HEK293 (cell line): ENCODE results near the gene C8A.

Experiments
- CTCF ChIA-PET: fragments of 350-600 bp; formaldehyde crosslinking; extraction: SDS; loops from one replicate; lab custom pipeline; 2021; ENCODE audit warnings: antibody characterized with exemption; lab: Yijun Ruan, JAX
- POLR2A ChIA-PET: fragments of 300-600 bp; formaldehyde crosslinking; extraction: SDS; loops from one replicate; lab custom pipeline; 2020; ENCODE audit warnings: antibody characterized with exemption, inconsistent platforms; lab: Yijun Ruan, JAX
- H3K27ac ChIP-seq: fragments of 200-500 bp; sonication (Bioruptor generic); 2 replicates; pipeline ENCODE4 v1.5.1; 2014; ENCODE audit warnings: low read depth, low read length, control low read depth, inconsistent platforms; ENCODE audit errors: extremely low read depth
- H3K36me3 ChIP-seq, 2 experiments: fragments of 200-500 bp in 1 of 2; sonication (Bioruptor generic) in 1 of 2; 1 replicate in 1 of 2; 2 replicates in 1 of 2; pipeline ENCODE4 v1.5.1; 2014 to 2017; ENCODE audit warnings: inconsistent platforms in 2 of 2, low read length in 2 of 2; ENCODE audit not compliant: control insufficient read depth in 2 of 2, insufficient read depth in 1 of 2
- H3K4me1 ChIP-seq: fragments of 200-500 bp; sonication (Bioruptor generic); 2 replicates; pipeline ENCODE4 v1.5.1; 2014; ENCODE audit warnings: mild to moderate bottlenecking, low read length, inconsistent platforms; ENCODE audit not compliant: control insufficient read depth, insufficient read depth
- H3K4me3 ChIP-seq: 2 replicates; pipeline ENCODE4 v1.5.1; 2011; ENCODE audit warnings: low read depth, mild to moderate bottlenecking, control low read depth, low read length, moderate library complexity
- H3K9me3 ChIP-seq: fragments of 200-500 bp; sonication (Bioruptor generic); 2 replicates; pipeline ENCODE4 v1.5.1; 2014; ENCODE audit warnings: low read depth, low read length, inconsistent platforms; ENCODE audit not compliant: control insufficient read depth, insufficient read depth
- GFI1B ChIP-seq: fragments of 450-650 bp; formaldehyde crosslinking; IDR thresholded peaks from 2 replicates; pipeline ENCODE4 v1.5.1; 2016; ENCODE audit warnings: missing biosample characterization, missing genetic modification characterization
- MYNN ChIP-seq: fragments of 450-650 bp; formaldehyde crosslinking; IDR thresholded peaks from 2 replicates; pipeline ENCODE4 v1.5.1; 2016; ENCODE audit warnings: missing biosample characterization, missing genetic modification characterization, borderline replicate concordance
- PRDM1 ChIP-seq: fragments of 450-650 bp; formaldehyde crosslinking; IDR thresholded peaks from 2 replicates; pipeline ENCODE4; 2016; ENCODE audit warnings: missing biosample characterization, missing genetic modification characterization
- SCRT2 ChIP-seq: fragments of 450-650 bp; formaldehyde crosslinking; IDR thresholded peaks from 2 replicates; pipeline ENCODE4 v1.5.1; 2016; ENCODE audit warnings: missing biosample characterization, missing genetic modification characterization
- ZEB2 ChIP-seq: fragments of 450-650 bp; formaldehyde crosslinking; IDR thresholded peaks from 2 replicates; pipeline ENCODE4 v1.5.1; 2016; ENCODE audit warnings: missing biosample characterization, missing genetic modification characterization
- ZNF114 ChIP-seq: fragments of 450-650 bp; formaldehyde crosslinking; IDR thresholded peaks from 2 replicates; pipeline ENCODE4 v1.5.0; 2017; ENCODE audit warnings: missing biosample characterization, missing genetic modification characterization
- ZNF133 ChIP-seq: fragments of 450-650 bp; formaldehyde crosslinking; IDR thresholded peaks from 2 replicates; pipeline ENCODE4 v1.5.1; 2016; ENCODE audit warnings: missing biosample characterization, missing genetic modification characterization
- ZNF138 ChIP-seq: fragments of 450-650 bp; formaldehyde crosslinking; IDR thresholded peaks from 2 replicates; pipeline ENCODE4 v1.5.1; 2016; ENCODE audit warnings: missing biosample characterization, missing genetic modification characterization, borderline replicate concordance
- ZNF394 ChIP-seq: fragments of 450-650 bp; formaldehyde crosslinking; IDR thresholded peaks from 2 replicates; pipeline ENCODE4 v1.5.1; 2016; ENCODE audit warnings: missing biosample characterization, missing genetic modification characterization, mild to moderate bottlenecking, moderate library complexity, borderline replicate concordance
- ZNF398 ChIP-seq: fragments of 450-650 bp; formaldehyde crosslinking; IDR thresholded peaks from 2 replicates; pipeline ENCODE4 v1.5.1; 2017; ENCODE audit warnings: missing biosample characterization, missing genetic modification characterization
- ZNF596 ChIP-seq: fragments of 450-650 bp; IDR thresholded peaks from 2 replicates; pipeline ENCODE4 v1.5.0; 2018; ENCODE audit warnings: missing biosample characterization, mild to moderate bottlenecking, missing genetic modification characterization, moderate library complexity
- ZNF610 ChIP-seq: fragments of 450-650 bp; formaldehyde crosslinking; IDR thresholded peaks from 2 replicates; pipeline ENCODE4 v1.5.1; 2016; ENCODE audit warnings: missing biosample characterization, missing genetic modification characterization, borderline replicate concordance
- ZNF664 ChIP-seq: fragments of 450-650 bp; formaldehyde crosslinking; IDR thresholded peaks from 2 replicates; pipeline ENCODE4 v1.5.1; 2016; ENCODE audit warnings: missing biosample characterization, missing genetic modification characterization
- ZNF785 ChIP-seq: fragments of 450-650 bp; formaldehyde crosslinking; IDR thresholded peaks from 2 replicates; pipeline ENCODE4 v1.5.1; 2016; ENCODE audit warnings: missing biosample characterization, missing genetic modification characterization
- TF ChIP-seq, protein P1 (sequence below): fragments of 450-650 bp; formaldehyde crosslinking; IDR thresholded peaks from 2 replicates; pipeline ENCODE4 v1.5.0; 2017; ENCODE audit warnings: missing biosample characterization, missing genetic modification characterization, borderline replicate concordance
- TF ChIP-seq, protein P2 (sequence below): fragments of 450-650 bp; formaldehyde crosslinking; IDR thresholded peaks from 2 replicates; pipeline ENCODE4 v1.5.1; 2016; ENCODE audit warnings: missing biosample characterization, missing genetic modification characterization
- TF ChIP-seq, protein P3 (sequence below): fragments of 450-650 bp; formaldehyde crosslinking; IDR thresholded peaks from 2 replicates; pipeline ENCODE4 v1.5.1; 2016; ENCODE audit warnings: missing biosample characterization, missing genetic modification characterization

Gene C8A

GRCh38 chr1:56966698-56966999 is 112.1 kb downstream of the C8A start (continued):
- TF ChIP-seq ZNF398: no peak
- no peak for TF ChIP-seq ZNF394 (tag by site-specific recombination)
- no peak for TF ChIP-seq ZNF114
- TF ChIP-seq ZNF664 (tag by site-specific recombination): no peak
- TF ChIP-seq GFI1B: no peak
- TF ChIP-seq ZNF596 (tag by site-specific recombination): no peak
- no peak for TF ChIP-seq ZNF133 (tag by site-specific recombination)
- TF ChIP-seq ZNF138 (tag by site-specific recombination): no peak

DNA sequence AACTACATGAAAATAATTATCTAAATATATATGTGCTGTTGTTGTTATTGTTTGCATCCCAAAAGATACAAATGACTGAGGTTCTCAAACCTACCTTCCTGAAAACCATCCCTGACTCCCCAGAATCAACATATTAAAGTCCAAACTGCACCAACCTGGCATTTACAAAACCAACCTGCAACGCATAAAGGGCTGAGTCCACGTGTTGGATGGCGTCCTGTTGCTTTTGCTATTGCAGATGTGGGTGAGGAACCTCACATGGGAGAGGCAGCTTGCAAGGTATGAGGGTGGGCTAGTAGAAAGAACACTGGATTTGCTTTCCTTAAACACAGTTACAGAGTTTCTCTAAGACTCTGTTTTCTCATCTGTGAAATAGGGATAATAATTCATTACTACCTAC is 112.8 kb downstream of the C8A start:
- H3K36me3 ChIP-seq: no peaks in the 10 kb centered on the region
- no peak for TF ChIP-seq ZEB2 (tag by site-specific recombination)
- no peak for TF ChIP-seq ZNF785 (tag by site-specific recombination)
- TF ChIP-seq, protein P1, sequence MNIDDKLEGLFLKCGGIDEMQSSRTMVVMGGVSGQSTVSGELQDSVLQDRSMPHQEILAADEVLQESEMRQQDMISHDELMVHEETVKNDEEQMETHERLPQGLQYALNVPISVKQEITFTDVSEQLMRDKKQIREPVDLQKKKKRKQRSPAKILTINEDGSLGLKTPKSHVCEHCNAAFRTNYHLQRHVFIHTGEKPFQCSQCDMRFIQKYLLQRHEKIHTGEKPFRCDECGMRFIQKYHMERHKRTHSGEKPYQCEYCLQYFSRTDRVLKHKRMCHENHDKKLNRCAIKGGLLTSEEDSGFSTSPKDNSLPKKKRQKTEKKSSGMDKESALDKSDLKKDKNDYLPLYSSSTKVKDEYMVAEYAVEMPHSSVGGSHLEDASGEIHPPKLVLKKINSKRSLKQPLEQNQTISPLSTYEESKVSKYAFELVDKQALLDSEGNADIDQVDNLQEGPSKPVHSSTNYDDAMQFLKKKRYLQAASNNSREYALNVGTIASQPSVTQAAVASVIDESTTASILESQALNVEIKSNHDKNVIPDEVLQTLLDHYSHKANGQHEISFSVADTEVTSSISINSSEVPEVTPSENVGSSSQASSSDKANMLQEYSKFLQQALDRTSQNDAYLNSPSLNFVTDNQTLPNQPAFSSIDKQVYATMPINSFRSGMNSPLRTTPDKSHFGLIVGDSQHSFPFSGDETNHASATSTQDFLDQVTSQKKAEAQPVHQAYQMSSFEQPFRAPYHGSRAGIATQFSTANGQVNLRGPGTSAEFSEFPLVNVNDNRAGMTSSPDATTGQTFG (tag by site-specific recombination): no peak
- TF ChIP-seq, protein P2, sequence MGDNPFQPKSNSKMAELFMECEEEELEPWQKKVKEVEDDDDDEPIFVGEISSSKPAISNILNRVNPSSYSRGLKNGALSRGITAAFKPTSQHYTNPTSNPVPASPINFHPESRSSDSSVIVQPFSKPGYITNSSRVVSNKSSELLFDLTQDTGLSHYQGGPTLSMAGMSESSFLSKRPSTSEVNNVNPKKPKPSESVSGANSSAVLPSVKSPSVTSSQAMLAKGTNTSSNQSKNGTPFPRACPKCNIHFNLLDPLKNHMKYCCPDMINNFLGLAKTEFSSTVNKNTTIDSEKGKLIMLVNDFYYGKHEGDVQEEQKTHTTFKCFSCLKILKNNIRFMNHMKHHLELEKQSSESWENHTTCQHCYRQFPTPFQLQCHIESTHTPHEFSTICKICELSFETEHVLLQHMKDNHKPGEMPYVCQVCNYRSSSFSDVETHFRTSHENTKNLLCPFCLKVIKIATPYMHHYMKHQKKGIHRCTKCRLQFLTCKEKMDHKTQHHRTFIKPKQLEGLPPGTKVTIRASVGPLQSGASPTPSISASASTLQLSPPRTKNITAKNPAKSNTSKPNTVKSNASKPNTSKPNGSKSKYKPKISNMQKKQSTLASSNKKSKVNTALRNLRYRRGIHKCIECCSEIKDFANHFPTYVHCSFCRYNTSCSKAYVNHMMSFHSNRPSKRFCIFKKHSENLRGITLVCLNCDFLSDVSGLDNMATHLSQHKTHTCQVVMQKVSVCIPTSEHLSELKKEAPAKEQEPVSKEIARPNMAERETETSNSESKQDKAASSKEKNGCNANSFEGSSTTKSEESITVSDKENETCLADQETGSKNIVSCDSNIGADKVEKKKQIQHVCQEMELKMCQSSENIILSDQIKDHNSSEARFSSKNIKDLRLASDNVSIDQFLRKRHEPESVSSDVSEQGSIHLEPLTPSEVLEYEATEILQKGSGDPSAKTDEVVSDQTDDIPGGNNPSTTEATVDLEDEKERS (tag by site-specific recombination): no peak
- no peak for TF ChIP-seq MYNN (tag by site-specific recombination)
- no peak for TF ChIP-seq SCRT2 (tag by site-specific recombination)
- TF ChIP-seq ZNF610 (tag by site-specific recombination): no peak
- no peak for TF ChIP-seq PRDM1 (tag by site-specific recombination)
- TF ChIP-seq, protein P3, sequence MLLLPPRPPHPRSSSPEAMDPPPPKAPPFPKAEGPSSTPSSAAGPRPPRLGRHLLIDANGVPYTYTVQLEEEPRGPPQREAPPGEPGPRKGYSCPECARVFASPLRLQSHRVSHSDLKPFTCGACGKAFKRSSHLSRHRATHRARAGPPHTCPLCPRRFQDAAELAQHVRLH (tag by site-specific recombination): no peak
- H3K4me1 ChIP-seq: no peaks in the 10 kb centered on the region
- ChIA-PET POLR2A (no interaction called here), CTCF (interaction anchor here (0.6 to 1.3 kb wide), 4 partner anchors 9 to 40 kb away, joined by 3 to 4 read pairs (median 3); no protein-coding TSS in a partner anchor)
- no peak overlapping the region for H3K27ac ChIP-seq
- no peaks in the 10 kb centered on the region for H3K9me3 ChIP-seq
- H3K4me3 ChIP-seq: no peak overlapping the region
